Naive B cell (primary cell): ENCODE data around the gene TMEM212. TPM values are rescaled to one million over a fixed set of nuclear protein-coding genes. Genes with fewer than 3 reads are reported as not detected.

Experiments used
- ATAC-seq, 2 donors: fragments of 150-1000 bp; cut with Tn5 transposase; 2 replicates each; pipeline ENCODE4 v1.10.0; 2021; ENCODE audit warnings: low read depth in 2 of 2, mild to moderate bottlenecking in 2 of 2, moderate library complexity in 2 of 2
- DNase-seq: peaks from one replicate; pipeline ENCODE4 v3.0.0; 2022
- H3K27ac Mint-ChIP-seq, 6 donors: one replicate each; pipeline ENCODE4 v1.8.0; 2020 to 2022; ENCODE audit warnings: mild to moderate bottlenecking in 6 of 6, mixed read lengths in 6 of 6, moderate library complexity in 5 of 6, inconsistent platforms in 2 of 6
- H3K27me3 Mint-ChIP-seq, 3 donors: one replicate each; pipeline ENCODE4 v1.8.0; 2021 to 2022; ENCODE audit warnings: mixed read lengths in 3 of 3, mild to moderate bottlenecking in 1 of 3
- H3K36me3 Mint-ChIP-seq, 2 donors: one replicate each; pipeline ENCODE4 v1.8.0; 2020 to 2022; ENCODE audit warnings: mixed read lengths in 2 of 2, inconsistent platforms in 1 of 2, mild to moderate bottlenecking in 1 of 2
- H3K4me1 Mint-ChIP-seq, 3 donors: one replicate each; pipeline ENCODE4 v1.8.0; 2020 to 2022; ENCODE audit warnings: mixed read lengths in 3 of 3, inconsistent platforms in 1 of 3, mild to moderate bottlenecking in 1 of 3, moderate library complexity in 1 of 3
- H3K4me3 Mint-ChIP-seq, 8 donors: one replicate each; pipeline ENCODE4 v1.8.0; 2020 to 2022; ENCODE audit warnings: mild to moderate bottlenecking in 8 of 8, mixed read lengths in 8 of 8, moderate library complexity in 8 of 8, inconsistent platforms in 2 of 8
- H3K9me3 Mint-ChIP-seq, 7 donors: one replicate each; pipeline ENCODE4 v1.8.0; 2020 to 2022; ENCODE audit warnings: mixed read lengths in 7 of 7, mild to moderate bottlenecking in 5 of 7, inconsistent platforms in 2 of 7, moderate library complexity in 1 of 7
- polyA plus RNA-seq, 6 donors: library from polyadenylated mRNA; unstranded; fragments of 300-500 nt; fragmentation: Illumina TruSeq; gene quantifications; one replicate each; pipeline ENCODE4 v1.2.3, GENCODE V29; 2021; ENCODE audit warnings: low read depth in 6 of 6

The TMEM212 gene
- polyA plus RNA-seq, 6 donors from 2014 or later, result not detected

- no peaks in the 10 kb centered on the region for H3K27me3 Mint-ChIP-seq
- no peak overlapping the region for H3K27ac Mint-ChIP-seq
- H3K9me3 Mint-ChIP-seq, result no peaks in the 10 kb centered on the region
- no peaks in the 10 kb centered on the region for H3K36me3 Mint-ChIP-seq
- H3K4me3 Mint-ChIP-seq, result no peak overlapping the region
- DNase-seq, result no peak
- no peaks in the 10 kb centered on the region for H3K4me1 Mint-ChIP-seq
- ATAC-seq, result no peak
Observed at GRCh38 chr3:171880101-171880870, 37.1 kb downstream of the TMEM212 start.

GRCh38 chr3:171881251-171881650 lies 38.1 kb downstream of the TMEM212 start:
- Mint-ChIP-seq H3K27ac (no peak overlapping the region), H3K9me3 (no peaks in the 10 kb centered on the region), H3K27me3 (no peaks in the 10 kb centered on the region), H3K4me3 (no peak overlapping the region), H3K4me1 (no peaks in the 10 kb centered on the region), H3K36me3 (no peaks in the 10 kb centered on the region)
- DNase-seq, result no peak
- no peak for ATAC-seq

DNA sequence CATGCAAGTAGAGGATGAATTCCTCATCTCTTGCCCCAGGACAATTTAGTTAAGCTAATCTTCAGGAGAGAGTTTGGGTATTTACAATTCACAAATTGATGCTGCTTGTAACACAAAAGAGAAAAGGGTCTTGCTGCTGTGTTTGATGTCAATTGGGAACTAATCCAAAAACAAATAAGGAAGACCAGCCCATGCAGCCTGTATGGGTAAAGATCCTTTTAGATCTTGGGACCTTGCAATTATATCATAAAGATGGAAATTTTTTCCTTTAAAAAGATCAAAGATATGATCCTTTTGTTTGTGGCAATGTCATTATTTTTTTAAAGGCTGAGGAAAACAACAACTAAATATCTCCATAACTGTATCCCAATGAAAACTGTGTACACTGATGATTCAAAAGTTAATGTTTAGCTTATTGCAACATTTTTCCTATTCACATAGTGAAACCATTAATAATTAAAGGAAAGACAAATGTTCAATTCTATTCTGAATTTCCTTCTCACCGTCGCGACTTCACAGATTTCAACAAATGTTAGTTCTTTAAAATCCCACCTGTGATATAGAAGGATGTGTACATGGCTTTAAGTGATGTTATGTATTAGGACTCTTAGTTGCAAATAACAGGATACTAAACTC lies 40.2 kb downstream of the TMEM212 start:
- H3K4me1 Mint-ChIP-seq, result no peaks in the 10 kb centered on the region
- H3K36me3 Mint-ChIP-seq, result no peaks in the 10 kb centered on the region
- H3K4me3 Mint-ChIP-seq, result no peak overlapping the region
- no peaks in the 10 kb centered on the region for H3K27me3 Mint-ChIP-seq
- DNase-seq (no peak), ATAC-seq (no peak)
- H3K9me3 Mint-ChIP-seq, result no peaks in the 10 kb centered on the region
- no peak overlapping the region for H3K27ac Mint-ChIP-seq

- DNase-seq (no peak), ATAC-seq (no peak)
- no peak overlapping the region for H3K4me3 Mint-ChIP-seq
- H3K9me3 Mint-ChIP-seq, result no peaks in the 10 kb centered on the region
- H3K27me3 Mint-ChIP-seq, result no peaks in the 10 kb centered on the region
- H3K27ac Mint-ChIP-seq, result no peak overlapping the region
- H3K4me1 Mint-ChIP-seq, result no peaks in the 10 kb centered on the region
- no peaks in the 10 kb centered on the region for H3K36me3 Mint-ChIP-seq
Observed at GRCh38 chr3:171883893-171884279, 40.7 kb downstream of the TMEM212 start.

DNA sequence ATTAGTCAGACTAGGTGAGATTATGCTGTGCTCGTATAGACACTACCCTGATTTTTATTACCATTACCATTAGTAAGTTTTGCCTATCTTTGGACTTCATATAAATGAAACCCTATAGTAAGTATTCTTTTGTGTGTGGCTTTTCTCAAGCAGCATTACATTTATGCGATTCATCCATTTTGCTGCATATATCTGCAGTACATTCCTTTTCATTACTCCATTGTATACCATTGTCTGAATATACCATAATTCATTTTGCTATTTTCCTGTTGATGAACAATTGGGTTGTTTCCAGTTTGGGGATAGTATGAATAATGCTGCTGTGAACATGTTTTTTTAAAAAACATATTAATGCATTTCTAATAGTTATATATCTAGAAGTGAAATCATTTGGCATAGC lies 45.3 kb downstream of the TMEM212 start:
- H3K27me3 Mint-ChIP-seq, result peaks cover 0 to 4% (median 0%) of the 10 kb centered on the region in 3 donors
- no peak for ATAC-seq
- H3K4me1 Mint-ChIP-seq, result no peaks in the 10 kb centered on the region
- no peaks in the 10 kb centered on the region for H3K36me3 Mint-ChIP-seq
- H3K4me3 Mint-ChIP-seq, result no peak overlapping the region
- no peak for DNase-seq
- H3K27ac Mint-ChIP-seq, result no peak overlapping the region
- H3K9me3 Mint-ChIP-seq, result no peaks in the 10 kb centered on the region

DNA sequence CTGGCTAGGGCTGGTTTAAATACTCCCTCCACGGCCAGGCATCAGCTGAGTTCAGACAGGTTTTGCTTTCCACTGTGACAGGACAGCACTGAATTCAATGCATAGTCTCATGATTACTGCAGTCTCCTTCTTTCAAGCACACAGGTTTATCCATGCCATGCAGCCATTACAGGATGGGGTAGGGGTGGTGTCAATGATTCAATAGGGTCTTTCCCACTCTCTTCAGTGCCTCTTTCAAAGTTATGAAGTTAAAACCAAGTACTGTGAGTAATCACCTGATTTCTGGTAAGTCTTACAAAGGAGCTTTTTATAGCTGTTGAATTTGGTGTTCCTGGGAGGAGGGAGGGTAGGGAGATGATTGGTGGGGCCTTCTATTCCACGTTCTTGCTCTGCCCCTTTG lies 47.2 kb downstream of the TMEM212 start:
- Mint-ChIP-seq H3K4me3 (no peak overlapping the region), H3K4me1 (no peaks in the 10 kb centered on the region), H3K27ac (peak overlapping the region in 1 of 6 donors; percentile 23), H3K36me3 (no peaks in the 10 kb centered on the region), H3K9me3 (no peaks in the 10 kb centered on the region), H3K27me3 (peaks cover 0 to 7% (median 7%) of the 10 kb centered on the region in 3 donors)
- no peak for DNase-seq
- no peak for ATAC-seq

DNA sequence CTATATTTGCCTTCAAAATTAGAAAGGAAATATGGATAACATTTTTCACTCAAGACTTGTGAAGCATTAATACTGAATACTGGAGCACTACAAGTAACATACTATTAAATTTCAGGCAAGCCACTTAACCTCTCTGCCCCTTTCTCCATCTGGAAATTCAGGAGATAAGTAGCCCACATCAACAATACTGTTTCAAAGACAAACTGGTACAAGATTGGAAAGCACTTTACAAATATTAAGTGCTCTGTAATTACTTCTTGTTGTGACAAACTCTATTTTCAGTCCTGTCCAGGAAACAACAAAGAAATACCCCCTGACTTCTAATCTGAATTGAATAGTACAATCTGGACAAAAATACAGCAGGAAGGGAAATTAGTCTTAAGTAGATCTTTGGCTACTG lies 49.3 kb downstream of the TMEM212 start:
- Mint-ChIP-seq H3K36me3 (no peaks in the 10 kb centered on the region), H3K9me3 (no peaks in the 10 kb centered on the region), H3K4me1 (no peaks in the 10 kb centered on the region), H3K4me3 (no peak overlapping the region), H3K27ac (no peak overlapping the region), H3K27me3 (peaks cover 4 to 8% (median 7%) of the 10 kb centered on the region in 3 donors)
- ATAC-seq (no peak), DNase-seq (no peak)

DNA sequence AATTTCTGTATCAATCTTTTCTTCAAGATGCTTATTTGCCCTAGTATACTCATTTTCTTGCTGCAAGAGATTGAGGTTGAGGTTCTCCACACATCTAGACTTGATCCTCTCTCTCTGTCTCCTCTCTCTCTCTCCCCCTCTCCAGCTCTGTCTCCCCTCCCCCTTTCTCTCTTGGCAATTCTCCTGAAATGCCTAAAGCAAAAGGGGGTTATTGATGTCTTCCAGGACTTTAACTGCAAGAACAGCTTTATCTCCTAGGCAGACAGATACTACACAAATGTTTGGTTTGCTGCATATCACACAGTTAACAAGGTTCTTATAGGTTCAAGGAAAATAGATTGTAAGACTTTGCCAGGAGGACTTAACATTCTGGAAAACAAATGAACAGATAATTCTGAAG lies 52.1 kb downstream of the TMEM212 start:
- no peak overlapping the region for H3K27ac Mint-ChIP-seq
- no peak for ATAC-seq
- no peaks in the 10 kb centered on the region for H3K36me3 Mint-ChIP-seq
- no peaks in the 10 kb centered on the region for H3K4me1 Mint-ChIP-seq
- H3K9me3 Mint-ChIP-seq, result no peaks in the 10 kb centered on the region
- H3K4me3 Mint-ChIP-seq, result no peak overlapping the region
- DNase-seq, result no peak
- peaks cover 4 to 8% (median 7%) of the 10 kb centered on the region in 3 donors for H3K27me3 Mint-ChIP-seq

GRCh38 chr3:171895900-171896299 lies 52.8 kb downstream of the TMEM212 start:
- no peak overlapping the region for H3K4me3 Mint-ChIP-seq
- DNase-seq (no peak), ATAC-seq (no peak)
- H3K9me3 Mint-ChIP-seq, result no peaks in the 10 kb centered on the region
- H3K4me1 Mint-ChIP-seq, result no peaks in the 10 kb centered on the region
- peaks cover 4 to 8% (median 7%) of the 10 kb centered on the region in 3 donors for H3K27me3 Mint-ChIP-seq
- no peak overlapping the region for H3K27ac Mint-ChIP-seq
- H3K36me3 Mint-ChIP-seq, result no peaks in the 10 kb centered on the region

- Mint-ChIP-seq H3K27ac (no peak overlapping the region), H3K36me3 (no peaks in the 10 kb centered on the region), H3K27me3 (peaks cover 4 to 8% (median 7%) of the 10 kb centered on the region in 3 donors), H3K4me3 (no peak overlapping the region), H3K4me1 (no peaks in the 10 kb centered on the region), H3K9me3 (no peaks in the 10 kb centered on the region)
- DNase-seq (no peak), ATAC-seq (no peak)
Observed at GRCh38 chr3:171896316-171896715, 53.2 kb downstream of the TMEM212 start.

GRCh38 chr3:171898192-171898591 lies 55.0 kb downstream of the TMEM212 start:
- Mint-ChIP-seq H3K36me3 (no peaks in the 10 kb centered on the region), H3K9me3 (no peaks in the 10 kb centered on the region), H3K27ac (no peak overlapping the region), H3K27me3 (peaks cover 3 to 7% (median 4%) of the 10 kb centered on the region in 3 donors), H3K4me1 (no peaks in the 10 kb centered on the region), H3K4me3 (no peak overlapping the region)
- no peak for ATAC-seq
- DNase-seq, result no peak

GRCh38 chr3:171900446-171900845 lies 57.3 kb downstream of the TMEM212 start:
- ATAC-seq (no peak), DNase-seq (no peak)
- no peaks in the 10 kb centered on the region for H3K9me3 Mint-ChIP-seq
- no peak overlapping the region for H3K4me3 Mint-ChIP-seq
- H3K27me3 Mint-ChIP-seq, result peaks cover 0 to 4% (median 3%) of the 10 kb centered on the region in 3 donors
- no peaks in the 10 kb centered on the region for H3K36me3 Mint-ChIP-seq
- H3K27ac Mint-ChIP-seq, result no peak overlapping the region
- H3K4me1 Mint-ChIP-seq, result no peaks in the 10 kb centered on the region

DNA sequence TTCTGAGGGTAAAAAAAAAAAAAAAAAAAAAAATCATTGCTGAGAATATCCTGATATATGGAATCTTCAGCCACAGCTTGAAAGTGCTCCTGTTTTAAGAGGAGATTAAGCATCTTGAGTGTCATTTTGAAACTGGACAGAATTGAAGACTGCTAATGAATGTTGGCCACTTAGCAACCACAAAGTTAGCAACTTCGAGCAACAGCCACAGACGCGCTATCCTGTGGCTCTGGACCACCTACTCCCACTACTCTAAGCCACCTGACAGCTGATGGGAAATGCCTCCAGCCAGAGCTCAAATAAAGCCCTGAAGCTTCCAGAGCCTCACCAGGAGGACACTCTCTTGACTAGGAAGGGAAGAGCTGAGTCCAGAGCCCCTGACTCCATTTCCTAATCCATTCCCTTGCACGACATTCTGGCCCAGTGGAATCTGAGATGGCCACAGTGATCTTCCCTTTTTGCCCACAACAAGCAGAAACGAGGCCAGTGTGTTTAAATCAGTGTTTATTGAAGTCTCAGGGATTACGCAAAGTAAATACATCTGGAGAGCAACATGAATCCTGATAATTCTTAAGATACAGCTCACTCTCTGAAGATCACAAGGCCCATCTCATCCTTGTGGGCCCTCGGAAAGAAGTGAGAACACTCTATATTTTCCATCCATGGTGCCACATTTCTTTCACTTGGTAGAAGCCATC lies 58.6 kb downstream of the TMEM212 start:
- Mint-ChIP-seq H3K9me3 (peaks cover 0 to 3% (median 0%) of the 10 kb centered on the region in 7 donors), H3K27me3 (peaks cover 0 to 4% (median 3%) of the 10 kb centered on the region in 3 donors), H3K36me3 (no peaks in the 10 kb centered on the region), H3K4me3 (no peak overlapping the region), H3K27ac (peak overlapping the region in 1 of 6 donors; percentile 7), H3K4me1 (no peaks in the 10 kb centered on the region)
- ATAC-seq (no peak), DNase-seq (no peak)

DNA sequence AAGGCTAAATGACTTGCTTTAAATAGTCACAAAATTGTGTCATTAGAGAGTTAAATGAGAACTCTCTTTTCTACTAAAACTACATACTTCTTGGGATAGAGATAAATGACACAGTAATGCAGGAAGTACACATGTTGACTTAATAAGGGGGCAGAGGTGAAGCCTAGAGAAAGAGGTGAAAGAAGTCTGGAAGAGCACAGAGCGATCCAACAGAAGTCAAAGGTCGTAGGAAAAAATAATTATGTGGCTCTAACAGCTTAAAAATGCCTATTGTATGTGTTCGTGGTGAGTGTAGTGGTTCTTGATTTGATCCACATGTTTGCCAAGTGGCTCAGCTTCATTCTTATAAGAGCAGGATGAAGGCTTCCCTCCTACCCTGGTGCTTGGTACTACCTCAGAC lies 61.7 kb downstream of the TMEM212 start:
- no peak overlapping the region for H3K4me3 Mint-ChIP-seq
- H3K36me3 Mint-ChIP-seq, result no peaks in the 10 kb centered on the region
- DNase-seq, result no peak
- H3K9me3 Mint-ChIP-seq, result peaks cover 0 to 5% (median 3%) of the 10 kb centered on the region in 7 donors
- H3K27me3 Mint-ChIP-seq, result peaks cover 0 to 3% (median 0%) of the 10 kb centered on the region in 3 donors
- H3K27ac Mint-ChIP-seq, result no peak overlapping the region
- H3K4me1 Mint-ChIP-seq, result no peaks in the 10 kb centered on the region
- no peak for ATAC-seq
